ENCODE results near the gene ZC3H12A.

ZC3H12A gene

GRCh38 chr1:37438869-37439343, 35.5 kb upstream of the ZC3H12A start:
- H3K27ac ChIP-seq (ENCODE audit: low read depth, low read length, poor library complexity, severe bottlenecking): no peak overlapping the region
- no peaks in the 10 kb centered on the region for H3K36me3 ChIP-seq (ENCODE audit: insufficient read depth, low read length)
- no peaks in the 10 kb centered on the region for H3K9me2 ChIP-seq (ENCODE audit: low read depth, low read length)
- TF ChIP-seq EZH2 (IDR thresholded peaks at IDR 0.05; ENCODE audit: borderline replicate concordance, low read length) (no peak), CTCF (IDR thresholded peaks at IDR 0.05; ENCODE audit: low read length) (no peak)
- no peaks in the 10 kb centered on the region for H4K20me1 ChIP-seq (ENCODE audit: insufficient read depth, low read length)
- H3K79me2 ChIP-seq (ENCODE audit: insufficient read depth, low read length): no peaks in the 10 kb centered on the region
- H2AFZ ChIP-seq (ENCODE audit: low read length): no peak overlapping the region
- H3K4me3 ChIP-seq (ENCODE audit: low read depth, low read length, poor library complexity, severe bottlenecking): no peak overlapping the region
- H3K9me3 ChIP-seq (ENCODE audit: low read length): no peaks in the 10 kb centered on the region
- H3K27me3 ChIP-seq (ENCODE audit: insufficient read depth, low read length): no peaks in the 10 kb centered on the region
- no peaks in the 10 kb centered on the region for H3F3A ChIP-seq (ENCODE audit: insufficient read depth, low read length)
- no peak overlapping the region for H3K4me2 ChIP-seq (ENCODE audit: low read length)
- H3K4me1 ChIP-seq (ENCODE audit: insufficient read depth, low read length, severe bottlenecking): no peaks in the 10 kb centered on the region
- no peak overlapping the region for H3K9ac ChIP-seq (ENCODE audit: low read length)

DNA sequence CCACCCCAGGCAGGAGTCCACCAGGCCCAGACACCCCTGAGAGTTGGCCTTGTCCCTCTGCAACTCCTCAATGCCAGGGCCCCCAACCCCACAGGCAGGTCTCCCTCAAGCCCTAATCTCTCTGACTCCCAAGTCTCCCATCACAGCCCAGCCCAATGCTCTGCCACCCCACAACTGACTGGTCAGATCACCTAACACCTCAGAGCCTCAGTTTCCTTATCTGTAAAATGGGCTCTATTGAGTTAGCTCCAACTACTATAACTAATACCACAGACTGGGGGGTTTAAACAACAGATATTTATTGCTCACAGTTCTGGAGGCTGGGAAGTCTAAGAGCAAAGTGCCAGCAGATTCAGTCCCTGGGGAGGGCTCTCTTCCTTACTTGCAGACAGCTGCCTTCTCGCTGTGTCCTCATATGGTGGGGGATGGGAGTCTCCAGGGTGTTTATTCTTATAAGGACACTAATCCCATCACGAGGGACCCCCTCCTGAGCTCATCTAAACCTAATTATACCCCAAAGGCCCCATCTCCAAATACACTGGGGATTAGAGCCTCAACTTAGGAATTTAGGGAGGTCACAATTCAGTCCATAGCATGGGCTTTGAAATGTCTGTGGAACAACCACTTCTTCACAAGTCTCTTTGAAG, 34.9 kb upstream of the ZC3H12A start:
- Histone ChIP-seq H3K27ac (ENCODE audit: low read depth, low read length, poor library complexity, severe bottlenecking) (no peak overlapping the region), H3K4me1 (ENCODE audit: insufficient read depth, low read length, severe bottlenecking) (no peaks in the 10 kb centered on the region), H3K9me3 (ENCODE audit: low read length) (no peaks in the 10 kb centered on the region), H3K36me3 (ENCODE audit: insufficient read depth, low read length) (no peaks in the 10 kb centered on the region), H2AFZ (ENCODE audit: low read length) (no peak overlapping the region), H3K9me2 (ENCODE audit: low read depth, low read length) (no peaks in the 10 kb centered on the region), H3K4me2 (ENCODE audit: low read length) (no peak overlapping the region), H3K27me3 (ENCODE audit: insufficient read depth, low read length) (no peaks in the 10 kb centered on the region), H3K79me2 (ENCODE audit: insufficient read depth, low read length) (no peaks in the 10 kb centered on the region), H3F3A (ENCODE audit: insufficient read depth, low read length) (no peaks in the 10 kb centered on the region), H4K20me1 (ENCODE audit: insufficient read depth, low read length) (no peaks in the 10 kb centered on the region), H3K4me3 (ENCODE audit: low read depth, low read length, poor library complexity, severe bottlenecking) (no peak overlapping the region), H3K9ac (ENCODE audit: low read length) (no peak overlapping the region)
- TF ChIP-seq EZH2 (IDR thresholded peaks at IDR 0.05; ENCODE audit: borderline replicate concordance, low read length) (no peak), CTCF (IDR thresholded peaks at IDR 0.05; ENCODE audit: low read length) (no peak)

DNA sequence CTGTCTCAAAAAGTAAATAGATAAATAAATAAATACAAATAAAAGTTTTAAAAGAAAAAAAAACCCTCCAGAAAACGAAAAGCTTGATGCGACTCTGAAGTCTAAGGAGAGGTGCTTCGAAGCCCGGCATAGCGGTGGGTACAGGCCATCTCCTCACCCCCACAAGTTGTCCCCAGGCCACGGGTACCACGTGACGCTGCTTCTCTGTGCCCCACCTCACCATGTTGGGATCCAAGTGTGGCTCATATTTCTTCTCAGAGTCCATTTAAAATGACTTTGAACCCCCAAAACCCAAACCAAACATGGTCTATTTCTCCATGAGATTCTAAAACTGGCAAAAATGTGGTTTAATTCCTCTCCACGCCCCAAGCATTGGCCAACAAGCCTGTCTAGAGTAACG, 32.9 kb upstream of the ZC3H12A start:
- Histone ChIP-seq H4K20me1 (ENCODE audit: insufficient read depth, low read length) (no peaks in the 10 kb centered on the region), H3F3A (ENCODE audit: insufficient read depth, low read length) (no peaks in the 10 kb centered on the region), H3K4me2 (ENCODE audit: low read length) (no peak overlapping the region), H3K27ac (ENCODE audit: low read depth, low read length, poor library complexity, severe bottlenecking) (no peak overlapping the region), H3K36me3 (ENCODE audit: insufficient read depth, low read length) (no peaks in the 10 kb centered on the region), H3K79me2 (ENCODE audit: insufficient read depth, low read length) (no peaks in the 10 kb centered on the region), H3K9me3 (ENCODE audit: low read length) (no peaks in the 10 kb centered on the region), H3K4me3 (ENCODE audit: low read depth, low read length, poor library complexity, severe bottlenecking) (no peak overlapping the region), H3K9ac (ENCODE audit: low read length) (no peak overlapping the region), H3K9me2 (ENCODE audit: low read depth, low read length) (no peaks in the 10 kb centered on the region), H2AFZ (ENCODE audit: low read length) (no peak overlapping the region), H3K27me3 (ENCODE audit: insufficient read depth, low read length) (no peaks in the 10 kb centered on the region), H3K4me1 (ENCODE audit: insufficient read depth, low read length, severe bottlenecking) (no peaks in the 10 kb centered on the region)
- TF ChIP-seq CTCF (IDR thresholded peaks at IDR 0.05; ENCODE audit: low read length) (no peak), EZH2 (IDR thresholded peaks at IDR 0.05; ENCODE audit: borderline replicate concordance, low read length) (no peak)

Measured in OCI-LY1 (cell line).